Trophoblast cell (in vitro differentiated cells and primary cell): ENCODE results near the gene PLA2G4B.
A peak's percentile ranks its signal among the peaks of the same experiment; 100 is the strongest.

Experiments
- DNase-seq, 2 donors: peaks; one replicate each; pipeline ENCODE4 v3.0.0-alpha.2; 2016
- H2AFZ ChIP-seq: 2 replicates; pipeline ENCODE4 v1.6.1; 2013; ENCODE audit warnings: low read length, moderate library complexity, mild to moderate bottlenecking; ENCODE audit not compliant: insufficient read depth, poor library complexity
- H2AK5ac ChIP-seq: 2 replicates; pipeline ENCODE4 v1.6.1; 2013; ENCODE audit warnings: mild to moderate bottlenecking, low read length
- H2BK120ac ChIP-seq: 2 replicates; pipeline ENCODE4 v1.6.1; 2013; ENCODE audit warnings: low read length, mild to moderate bottlenecking, moderate library complexity; ENCODE audit not compliant: insufficient read depth, poor library complexity
- H2BK12ac ChIP-seq: 2 replicates; pipeline ENCODE4 v1.6.1; 2013; ENCODE audit warnings: mild to moderate bottlenecking, low read length, moderate library complexity
- H2BK5ac ChIP-seq: 2 replicates; pipeline ENCODE4 v1.6.1; 2013; ENCODE audit warnings: low read length, low read depth, moderate library complexity, mild to moderate bottlenecking; ENCODE audit not compliant: poor library complexity
- H3K14ac ChIP-seq: 2 replicates; pipeline ENCODE4 v1.6.1; 2013; ENCODE audit warnings: mild to moderate bottlenecking, low read length
- H3K18ac ChIP-seq: 2 replicates; pipeline ENCODE4 v1.6.1; 2013; ENCODE audit warnings: mild to moderate bottlenecking, low read length
- H3K23ac ChIP-seq: 2 replicates; pipeline ENCODE4 v1.6.1; 2013; ENCODE audit warnings: low read length
- H3K27ac ChIP-seq: 2 replicates; pipeline ENCODE4 v1.5.1; 2013; ENCODE audit warnings: low read depth, mild to moderate bottlenecking, inconsistent platforms, low read length, moderate library complexity
- H3K27me3 ChIP-seq: 2 replicates; pipeline ENCODE4 v1.6.1; 2013; ENCODE audit warnings: inconsistent platforms, mild to moderate bottlenecking, low read length, moderate library complexity; ENCODE audit not compliant: insufficient read depth
- H3K36me3 ChIP-seq, 2 experiments: 1 replicate in 1 of 2; 2 replicates in 1 of 2; pipeline ENCODE4 v1.6.1; 2013; ENCODE audit warnings: low read length in 2 of 2, mild to moderate bottlenecking in 2 of 2, moderate library complexity in 1 of 2; ENCODE audit not compliant: insufficient read depth in 2 of 2, control insufficient read depth in 1 of 2
- H3K4ac ChIP-seq: 2 replicates; pipeline ENCODE4 v1.6.1; 2013; ENCODE audit warnings: low read depth, mild to moderate bottlenecking, low read length, moderate library complexity
- H3K4me1 ChIP-seq, 2 experiments: 1 replicate in 1 of 2; 2 replicates in 1 of 2; pipeline ENCODE4 v1.6.1; 2013; ENCODE audit warnings: low read length in 2 of 2, mild to moderate bottlenecking in 2 of 2, moderate library complexity in 1 of 2; ENCODE audit not compliant: insufficient read depth in 2 of 2, control insufficient read depth in 1 of 2
- H3K4me2 ChIP-seq: 2 replicates; pipeline ENCODE4 v1.6.1; 2013; ENCODE audit warnings: inconsistent platforms, mild to moderate bottlenecking, low read length, moderate library complexity
- H3K4me3 ChIP-seq: 2 replicates; pipeline ENCODE4 v1.5.1; 2013; ENCODE audit warnings: mild to moderate bottlenecking, low read depth, low read length, inconsistent platforms
- H3K79me1 ChIP-seq: one replicate; pipeline ENCODE4 v1.6.1; 2013; ENCODE audit warnings: low read length
- H3K79me2 ChIP-seq: 2 replicates; pipeline ENCODE4 v1.6.1; 2013; ENCODE audit warnings: low read length, mild to moderate bottlenecking; ENCODE audit not compliant: control insufficient read depth, insufficient read depth, poor library complexity
- H3K9ac ChIP-seq: 2 replicates; pipeline ENCODE4 v1.6.1; 2013; ENCODE audit warnings: mild to moderate bottlenecking, low read length
- H3K9me3 ChIP-seq: 2 replicates; pipeline ENCODE4 v1.6.1; 2013; ENCODE audit warnings: low read depth, mild to moderate bottlenecking, control low read depth, inconsistent platforms, low read length; ENCODE audit not compliant: insufficient read depth
- H4K12ac ChIP-seq: 2 replicates; pipeline ENCODE4 v1.6.1; 2013; ENCODE audit warnings: low read depth, mild to moderate bottlenecking, low read length, moderate library complexity
- H4K8ac ChIP-seq: 2 replicates; pipeline ENCODE4 v1.6.1; 2013; ENCODE audit warnings: low read depth, mild to moderate bottlenecking, low read length, moderate library complexity
- H4K91ac ChIP-seq: one replicate; pipeline ENCODE4 v1.6.1; 2013; ENCODE audit warnings: low read depth, mild to moderate bottlenecking, low read length, moderate library complexity
- WGBS: extraction: QIAGEN DNeasy Blood & Tissue Kit; methylation state at CpG from one replicate; pipeline ENCODE4 v1.1.7; 2013; ENCODE audit warnings: missing lambda C conversion rate; ENCODE audit not compliant: insufficient read length, insufficient coverage; ENCODE audit errors: extremely low coverage; 5-methylcytosine and 5-hydroxymethylcytosine counted together

The PLA2G4B gene

DNA sequence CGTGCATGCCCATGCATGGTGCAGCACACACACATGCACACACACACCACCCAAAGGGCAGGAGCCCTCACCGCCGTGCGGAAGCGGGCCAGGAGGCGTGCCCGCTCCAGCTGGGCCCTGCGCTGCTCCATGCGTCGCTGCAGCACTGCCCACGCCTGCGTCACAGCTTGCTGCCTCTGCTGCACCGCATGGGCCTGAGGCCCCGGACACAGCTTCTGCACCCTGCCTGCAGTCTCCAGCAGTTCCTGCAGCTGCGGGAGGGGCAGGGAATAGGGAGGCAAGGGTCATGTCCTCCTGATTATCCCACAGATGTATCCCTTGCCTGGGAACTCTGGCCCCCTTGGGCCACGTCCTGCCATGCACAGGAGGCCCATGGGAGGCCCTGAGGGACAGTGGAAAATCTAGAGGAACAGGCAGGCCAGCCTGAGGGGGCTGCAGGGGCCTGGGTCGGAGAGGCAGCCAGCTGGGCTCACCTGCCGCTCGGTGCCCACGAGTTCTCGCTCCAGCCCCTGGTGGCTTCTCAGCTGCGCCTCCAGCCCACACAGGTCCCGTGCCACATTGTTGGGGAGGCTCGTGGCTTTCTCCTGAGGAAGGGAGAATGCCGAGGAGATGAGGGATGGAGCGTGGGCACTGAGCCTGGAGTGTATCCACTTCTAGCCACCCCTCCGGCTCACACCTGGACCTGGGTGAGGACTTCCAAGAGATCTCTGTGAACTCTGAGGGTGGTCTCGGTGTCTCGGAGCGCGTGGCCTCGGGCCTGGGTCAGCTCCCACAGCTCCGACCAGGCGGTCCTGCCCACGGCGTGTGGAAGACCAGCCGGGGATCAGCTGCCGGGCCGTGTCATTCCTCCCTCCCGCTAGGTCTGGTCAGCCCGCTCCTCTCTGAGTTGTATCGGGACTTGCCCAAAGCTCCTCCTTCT, 31.4 kb downstream of the PLA2G4B start:
- no peaks in the 10 kb centered on the region for H3K79me2 ChIP-seq
- H2AK5ac ChIP-seq = no peak overlapping the region
- H3K79me1 ChIP-seq = no peaks in the 10 kb centered on the region
- WGBS = no CpG with 5 or more reads among the region's 42 CpGs
- peaks cover 2 to 14% of the 10 kb centered on the region in 2 experiments for H3K4me1 ChIP-seq
- H2BK120ac ChIP-seq = no peak overlapping the region
- no peak overlapping the region for H4K8ac ChIP-seq
- no peaks in the 10 kb centered on the region for H3K36me3 ChIP-seq
- H3K18ac ChIP-seq = no peak overlapping the region
- H3K23ac ChIP-seq = no peak overlapping the region
- H3K27ac ChIP-seq = no peak overlapping the region
- H3K9me3 ChIP-seq = peaks cover 2% of the 10 kb centered on the region
- H2AFZ ChIP-seq = no peak overlapping the region
- no peak overlapping the region for H3K4me2 ChIP-seq
- no peak overlapping the region for H3K9ac ChIP-seq
- no peaks in the 10 kb centered on the region for H3K27me3 ChIP-seq
- no peak overlapping the region for H2BK12ac ChIP-seq
- no peak overlapping the region for H2BK5ac ChIP-seq
- no peak overlapping the region for H4K91ac ChIP-seq
- no peak overlapping the region for H3K4ac ChIP-seq
- H3K4me3 ChIP-seq = peak overlapping the region; percentile 20
- no peak overlapping the region for H3K14ac ChIP-seq
- DNase-seq = no peak
- H4K12ac ChIP-seq = no peak overlapping the region

- no peaks in the 10 kb centered on the region for H3K79me2 ChIP-seq
- H3K4me1 ChIP-seq = peaks cover 2 to 12% of the 10 kb centered on the region in 2 experiments
- H4K8ac ChIP-seq = no peak overlapping the region
- H3K4me3 ChIP-seq = no peak overlapping the region
- H3K23ac ChIP-seq = no peak overlapping the region
- H3K14ac ChIP-seq = no peak overlapping the region
- H3K27ac ChIP-seq = no peak overlapping the region
- H4K91ac ChIP-seq = no peak overlapping the region
- no CpG with 5 or more reads among the region's 9 CpGs for WGBS
- H3K4ac ChIP-seq = no peak overlapping the region
- no peak overlapping the region for H3K4me2 ChIP-seq
- H4K12ac ChIP-seq = no peak overlapping the region
- no peak overlapping the region for H3K9ac ChIP-seq
- no peak overlapping the region for H2BK120ac ChIP-seq
- H3K9me3 ChIP-seq = peaks cover 2% of the 10 kb centered on the region
- no peaks in the 10 kb centered on the region for H3K79me1 ChIP-seq
- no peaks in the 10 kb centered on the region for H3K27me3 ChIP-seq
- H2BK12ac ChIP-seq = no peak overlapping the region
- no peak overlapping the region for H2AFZ ChIP-seq
- DNase-seq = no peak
- H2AK5ac ChIP-seq = no peak overlapping the region
- H3K18ac ChIP-seq = no peak overlapping the region
- no peak overlapping the region for H2BK5ac ChIP-seq
- no peaks in the 10 kb centered on the region for H3K36me3 ChIP-seq
Observed at GRCh38 chr15:41870689-41871081, 32.0 kb downstream of the PLA2G4B start.

- no peak overlapping the region for H3K4me2 ChIP-seq
- H4K91ac ChIP-seq = no peak overlapping the region
- no peak overlapping the region for H3K14ac ChIP-seq
- no peak for DNase-seq
- H3K79me1 ChIP-seq = no peaks in the 10 kb centered on the region
- H2BK5ac ChIP-seq = no peak overlapping the region
- H4K8ac ChIP-seq = no peak overlapping the region
- H2BK120ac ChIP-seq = no peak overlapping the region
- H3K4me1 ChIP-seq = peaks cover 1 to 6% of the 10 kb centered on the region in 2 experiments
- peaks cover 2% of the 10 kb centered on the region for H3K9me3 ChIP-seq
- no peak overlapping the region for H3K27ac ChIP-seq
- H3K79me2 ChIP-seq = no peaks in the 10 kb centered on the region
- no peaks in the 10 kb centered on the region for H3K27me3 ChIP-seq
- H4K12ac ChIP-seq = no peak overlapping the region
- no peaks in the 10 kb centered on the region for H3K36me3 ChIP-seq
- no peak overlapping the region for H2AK5ac ChIP-seq
- no peak overlapping the region for H2AFZ ChIP-seq
- H3K23ac ChIP-seq = no peak overlapping the region
- no peak overlapping the region for H3K4me3 ChIP-seq
- H3K18ac ChIP-seq = no peak overlapping the region
- H3K4ac ChIP-seq = no peak overlapping the region
- no CpG with 5 or more reads among the region's 19 CpGs for WGBS
- H3K9ac ChIP-seq = no peak overlapping the region
- no peak overlapping the region for H2BK12ac ChIP-seq
Observed at GRCh38 chr15:41871175-41871905, 32.7 kb downstream of the PLA2G4B start.

DNA sequence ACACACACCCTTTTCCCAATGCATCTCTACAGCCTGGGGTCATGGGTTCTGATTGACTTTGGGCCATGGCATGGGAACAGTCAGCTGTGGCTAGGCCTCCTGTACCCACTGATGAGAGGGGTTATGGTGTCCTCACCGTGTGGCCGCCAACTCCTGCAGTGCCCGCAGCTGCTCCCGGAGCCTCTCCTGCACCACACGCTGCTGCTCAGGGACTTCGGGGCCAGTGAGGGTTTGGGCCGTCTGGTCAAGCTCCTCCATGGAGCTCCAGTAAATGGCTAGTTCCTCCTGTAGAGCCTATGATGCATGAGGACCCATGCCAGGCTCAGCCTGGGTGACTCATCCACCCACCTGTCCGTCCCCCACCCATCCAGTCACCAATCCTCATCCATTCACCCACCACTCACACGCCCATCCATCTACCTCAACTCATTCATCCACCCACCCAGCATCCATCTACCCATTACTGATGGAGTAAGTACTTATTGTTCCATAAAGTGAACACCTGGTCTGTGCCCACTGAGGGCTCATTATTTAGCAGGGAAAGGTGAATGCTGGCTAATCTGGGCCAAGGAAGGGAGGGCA, 33.6 kb downstream of the PLA2G4B start:
- H2AFZ ChIP-seq = no peak overlapping the region
- no peak overlapping the region for H2BK120ac ChIP-seq
- H4K91ac ChIP-seq = no peak overlapping the region
- H3K18ac ChIP-seq = no peak overlapping the region
- H3K79me1 ChIP-seq = no peaks in the 10 kb centered on the region
- no peak overlapping the region for H3K14ac ChIP-seq
- no peak overlapping the region for H3K4me2 ChIP-seq
- no peak overlapping the region for H3K4ac ChIP-seq
- peaks cover 2% of the 10 kb centered on the region for H3K9me3 ChIP-seq
- no peak overlapping the region for H3K23ac ChIP-seq
- no peaks in the 10 kb centered on the region for H3K4me1 ChIP-seq
- no peak overlapping the region for H3K9ac ChIP-seq
- H3K27ac ChIP-seq = no peak overlapping the region
- H3K36me3 ChIP-seq = no peaks in the 10 kb centered on the region
- H3K79me2 ChIP-seq = no peaks in the 10 kb centered on the region
- no peak overlapping the region for H4K12ac ChIP-seq
- H2AK5ac ChIP-seq = no peak overlapping the region
- no peak overlapping the region for H3K4me3 ChIP-seq
- no peak overlapping the region for H2BK5ac ChIP-seq
- no peak overlapping the region for H4K8ac ChIP-seq
- WGBS = 100% methylated on average over 1 of the region's 9 CpGs
- no peaks in the 10 kb centered on the region for H3K27me3 ChIP-seq
- DNase-seq = no peak
- H2BK12ac ChIP-seq = no peak overlapping the region
